Measurements from ENCODE around the gene TAX1BP1.
A peak's percentile ranks its signal among the peaks of the same experiment; 100 is the strongest.

Gene TAX1BP1

GRCh38 chr7:27759491-27759890 lies 19.5 kb downstream of the TAX1BP1 start:
- no peak overlapping the region for H3K27ac ChIP-seq
- TF ChIP-seq CTCF (conservative IDR thresholded peaks at IDR 0.05) (no peak), ZFX (IDR thresholded peaks at IDR 0.05) (no peak)

- TF ChIP-seq CTCF (conservative IDR thresholded peaks at IDR 0.05) (no peak), ZFX (IDR thresholded peaks at IDR 0.05) (no peak)
- H3K27ac ChIP-seq, result no peak overlapping the region
Measured at GRCh38 chr7:27762062-27762461, 22.1 kb downstream of the TAX1BP1 start.

GRCh38 chr7:27763983-27764508 lies 24.1 kb downstream of the TAX1BP1 start:
- no peak overlapping the region for H3K27ac ChIP-seq
- TF ChIP-seq CTCF (conservative IDR thresholded peaks at IDR 0.05), result no peak
- TF ChIP-seq ZFX (IDR thresholded peaks at IDR 0.05), result no peak

GRCh38 chr7:27765841-27766240 lies 25.9 kb downstream of the TAX1BP1 start:
- H3K27ac ChIP-seq, result no peak overlapping the region
- TF ChIP-seq CTCF (conservative IDR thresholded peaks at IDR 0.05) (no peak), ZFX (IDR thresholded peaks at IDR 0.05) (no peak)

- no peak overlapping the region for H3K27ac ChIP-seq
- TF ChIP-seq ZFX (IDR thresholded peaks at IDR 0.05) (no peak), CTCF (conservative IDR thresholded peaks at IDR 0.05) (no peak)
Measured at GRCh38 chr7:27767374-27767773, 27.4 kb downstream of the TAX1BP1 start.

- no peak overlapping the region for H3K27ac ChIP-seq
- TF ChIP-seq ZFX (IDR thresholded peaks at IDR 0.05) (no peak), CTCF (conservative IDR thresholded peaks at IDR 0.05) (no peak)
Measured at GRCh38 chr7:27771111-27771510, 31.1 kb downstream of the TAX1BP1 start.

GRCh38 chr7:27774717-27775328 lies 34.9 kb downstream of the TAX1BP1 start:
- TF ChIP-seq ZFX (IDR thresholded peaks at IDR 0.05) (no peak), CTCF (conservative IDR thresholded peaks at IDR 0.05) (peak; percentile 90)
- no peak overlapping the region for H3K27ac ChIP-seq

Measured in C4-2B (cell line).